Gastroesophageal sphincter (tissue), 4 donors: ENCODE measurements around the gene DQX1. TPM values are rescaled to one million over a fixed set of nuclear protein-coding genes. Genes with fewer than 3 reads are reported as not detected.

Experiments used
- ATAC-seq: fragments of 150-250 bp; one replicate; pipeline ENCODE4 v1.9.1; 2016; ENCODE audit warnings: mild to moderate bottlenecking, moderate library complexity
- H3K27ac ChIP-seq, 4 donors: fragments of 200-600 bp; sonication (generic) in 3 of 4; 1 replicate in 3 of 4; 2 replicates in 1 of 4; pipeline ENCODE4 v1.5.1; 2016 to 2019
- H3K27me3 ChIP-seq: fragments of 200-600 bp; sonication (generic); one replicate; pipeline ENCODE4 v1.5.1; 2019
- H3K36me3 ChIP-seq, 2 donors: fragments of 200-600 bp; sonication (generic); one replicate each; pipeline ENCODE4 v1.5.1; 2019; ENCODE audit warnings: control low read depth in 1 of 2
- H3K4me1 ChIP-seq, 3 donors: fragments of 200-600 bp; sonication (generic); 1 replicate in 2 of 3; 2 replicates in 1 of 3; pipeline ENCODE4 v1.5.1; 2016 to 2019; ENCODE audit warnings: control low read depth in 2 of 3
- H3K4me3 ChIP-seq, 2 donors: fragments of 200-600 bp; sonication (generic); one replicate each; pipeline ENCODE4 v1.5.1; 2019; ENCODE audit warnings: mild to moderate bottlenecking in 1 of 2, moderate library complexity in 1 of 2
- H3K9me3 ChIP-seq, 3 donors: fragments of 200-600 bp; sonication (generic); one replicate each; pipeline ENCODE4 v1.5.1; 2017 to 2019; ENCODE audit warnings: control low read depth in 2 of 3
- CTCF ChIP-seq, 4 experiments: fragments of 200-600 bp in 2 of 4; fragments of 450-650 bp in 2 of 4; sonication (generic) in 1 of 4; IDR thresholded peaks; one replicate each; pipeline ENCODE4 v1.5.1; 2017 to 2019; ENCODE audit warnings: antibody characterized with exemption in 4 of 4, mild to moderate bottlenecking in 2 of 4, moderate library complexity in 2 of 4
- EP300 ChIP-seq: sonication (generic); formaldehyde crosslinking; IDR thresholded peaks from one replicate; pipeline ENCODE4 v1.6.1; 2017; ENCODE audit warnings: antibody characterized with exemption, mild to moderate bottlenecking
- POLR2A ChIP-seq, 2 donors: fragments of 450-650 bp; IDR thresholded peaks; one replicate each; pipeline ENCODE4 v1.6.1; 2017; ENCODE audit warnings: antibody characterized with exemption in 2 of 2, mild to moderate bottlenecking in 2 of 2, moderate library complexity in 1 of 2
- POLR2AphosphoS5 ChIP-seq: sonication (generic); formaldehyde crosslinking; IDR thresholded peaks from one replicate; pipeline ENCODE4 v1.6.1; 2017; ENCODE audit warnings: antibody characterized with exemption
- WGBS, 2 donors: methylation state at CpG; one replicate each; pipeline ENCODE4 v1.1.5; 2018; ENCODE audit warnings: low coverage in 1 of 2; 5-methylcytosine and 5-hydroxymethylcytosine counted together
- total RNA-seq, 4 donors: library from RNA; depleted of rRNA; stranded (reverse); fragments of >200 nt; gene quantifications; one replicate each; pipeline ENCODE4 v1.1.0, GENCODE V29; 2016

Gene DQX1
- total RNA-seq = not detected

DNA sequence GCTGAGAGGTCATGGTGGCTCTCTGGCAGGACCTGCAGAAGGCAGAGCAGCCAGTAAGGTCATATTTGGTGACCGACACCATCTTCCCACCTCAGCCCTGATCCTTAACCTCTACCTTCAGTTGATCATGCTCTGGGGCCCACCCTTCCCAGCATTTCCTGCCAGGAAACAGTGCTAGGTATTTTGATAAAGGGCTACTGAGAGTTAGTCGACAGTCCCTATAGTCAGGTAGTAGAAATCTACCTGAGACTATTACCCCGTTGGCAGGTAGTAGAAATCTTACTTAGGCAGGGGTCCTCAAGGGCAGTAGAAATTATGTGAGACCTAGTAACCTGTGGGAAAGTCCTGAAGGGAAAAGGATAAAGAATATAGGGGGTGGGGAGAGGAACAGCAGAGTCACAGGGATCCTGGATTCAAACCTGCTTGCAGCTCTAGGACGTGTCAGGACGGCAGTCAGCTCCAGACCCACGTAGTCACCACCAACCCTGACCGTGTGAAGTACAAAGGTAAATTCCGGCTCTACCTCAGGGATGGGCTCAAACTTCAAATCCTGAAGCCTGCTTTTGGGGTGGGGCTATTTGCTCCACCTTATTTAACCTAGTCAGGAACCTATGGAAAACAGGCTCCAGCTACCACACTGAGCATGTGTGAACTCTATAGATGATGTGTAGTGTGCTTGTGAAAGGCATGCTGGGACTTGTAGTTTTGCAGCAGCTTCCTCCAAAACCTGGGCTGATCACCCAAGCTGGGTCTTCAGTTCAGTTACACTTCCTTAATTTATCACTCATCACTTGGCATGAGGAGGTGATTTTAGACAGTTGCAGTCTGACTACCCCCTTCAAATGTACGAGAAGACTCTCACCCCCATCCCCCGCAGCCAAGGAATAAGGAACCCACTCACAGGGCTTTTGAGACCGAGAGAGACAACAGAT lies at the start of gene DQX1:
TSS of gene DQX1 (minus strand) at position 515 of the 932 bp plus-strand sequence. CDS start at position 13, 502 bp downstream.
- 92 to 94% methylated on average over 6 to 10 of the region's 11 CpGs for WGBS, 2 donors
- H3K27ac ChIP-seq = no peak within 1 kb of the TSS
- H3K4me3 ChIP-seq = no peak within 1 kb of the TSS
- no peak for ATAC-seq
- no peaks in the 10 kb centered on the region for H3K9me3 ChIP-seq
- peaks cover 2 to 28% (median 10%) of the 10 kb centered on the region in 3 donors for H3K4me1 ChIP-seq
- peaks cover 0 to 31% of the 10 kb centered on the region in 2 donors for H3K36me3 ChIP-seq
- TF ChIP-seq POLR2AphosphoS5 (no peak), EP300 (no peak), CTCF (IDR thresholded peaks at IDR 0.05) (no peak), POLR2A (IDR thresholded peaks at IDR 0.05) (no peak)
- peaks cover 5% of the 10 kb centered on the region for H3K27me3 ChIP-seq

GRCh38 chr2:74575320-74575719 lies 49.3 kb upstream of the DQX1 start:
- 76 to 100% methylated on average over 2 of the region's 4 CpGs for WGBS, 2 donors

DNA sequence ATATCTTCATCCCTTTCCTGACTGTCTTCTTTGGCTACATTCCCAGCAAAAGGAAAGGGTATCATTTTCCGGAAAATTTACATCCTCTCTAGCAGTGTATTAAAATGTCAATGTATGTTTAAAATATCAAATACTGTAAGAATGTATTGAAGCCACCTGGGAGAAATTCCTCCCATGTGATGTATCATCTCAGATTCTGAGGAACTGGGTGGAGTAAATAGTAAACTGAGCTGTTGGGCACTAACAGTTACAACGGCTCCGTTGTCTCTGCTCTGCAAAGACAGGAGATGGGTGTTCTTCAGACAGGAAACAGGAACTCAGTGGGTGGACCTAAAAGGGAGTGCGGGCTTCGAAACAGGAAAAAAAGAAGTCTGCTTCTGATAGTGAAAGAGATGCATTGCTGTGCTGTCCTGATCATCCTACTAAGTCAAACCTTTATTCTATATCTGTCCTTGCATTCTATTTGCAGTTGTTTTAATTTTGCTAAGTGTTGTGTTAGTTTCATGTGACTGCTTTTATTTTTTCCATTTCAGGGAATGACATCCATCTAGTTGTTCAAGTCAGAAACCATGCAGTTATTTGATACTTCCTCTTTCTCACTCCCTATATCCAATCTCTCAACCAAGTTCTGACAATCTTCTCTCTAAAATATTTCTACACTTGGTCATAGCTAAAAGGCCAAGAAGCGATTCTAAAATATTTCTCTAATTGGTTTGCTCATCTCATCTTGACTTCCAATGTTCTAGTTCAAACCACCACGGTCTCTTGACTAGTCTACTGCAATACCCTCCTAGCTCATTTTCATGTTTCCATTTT lies 47.9 kb upstream of the DQX1 start:
- TF ChIP-seq CTCF (IDR thresholded peaks at IDR 0.05) (no peak), EP300 (no peak), POLR2A (IDR thresholded peaks at IDR 0.05) (no peak), POLR2AphosphoS5 (no peak)
- no peaks in the 10 kb centered on the region for H3K4me1 ChIP-seq
- no peaks in the 10 kb centered on the region for H3K9me3 ChIP-seq
- no peak overlapping the region for H3K27ac ChIP-seq
- WGBS, 2 donors = 37 to 40% methylated on average over 7 of the region's 7 CpGs
- H3K4me3 ChIP-seq = no peak overlapping the region
- ATAC-seq = peak; percentile 35
- H3K27me3 ChIP-seq = peaks cover 11% of the 10 kb centered on the region
- no peaks in the 10 kb centered on the region for H3K36me3 ChIP-seq

More at GRCh38 chr2:74575320-74575719, 49.3 kb upstream of the DQX1 start:
- H3K4me1 ChIP-seq = no peaks in the 10 kb centered on the region
- no peaks in the 10 kb centered on the region for H3K36me3 ChIP-seq
- H3K27ac ChIP-seq = no peak overlapping the region
- no peaks in the 10 kb centered on the region for H3K9me3 ChIP-seq
- ATAC-seq = no peak
- no peak for TF ChIP-seq POLR2A (IDR thresholded peaks at IDR 0.05)
- peaks cover 16% of the 10 kb centered on the region for H3K27me3 ChIP-seq
- H3K4me3 ChIP-seq = no peak overlapping the region

- no peaks in the 10 kb centered on the region for H3K9me3 ChIP-seq
- no peak overlapping the region for H3K27ac ChIP-seq
- TF ChIP-seq CTCF (IDR thresholded peaks at IDR 0.05) (peak in 1 of 4 experiments; percentile 13), POLR2A (IDR thresholded peaks at IDR 0.05) (no peak), POLR2AphosphoS5 (no peak), EP300 (no peak)
- H3K4me3 ChIP-seq = no peak overlapping the region
- ATAC-seq = no peak
- H3K4me1 ChIP-seq = no peaks in the 10 kb centered on the region
- 65 to 80% methylated on average over 2 to 3 of the region's 3 CpGs for WGBS, 2 donors
- H3K27me3 ChIP-seq = peaks cover 22% of the 10 kb centered on the region
- no peaks in the 10 kb centered on the region for H3K36me3 ChIP-seq
Measured at GRCh38 chr2:74572178-74572925, 46.3 kb upstream of the DQX1 start.

GRCh38 chr2:74571058-74571457 lies 45.0 kb upstream of the DQX1 start:
- Histone ChIP-seq H3K27ac (no peak overlapping the region), H3K4me3 (no peak overlapping the region), H3K4me1 (no peaks in the 10 kb centered on the region), H3K36me3 (no peaks in the 10 kb centered on the region), H3K27me3 (peaks cover 25% of the 10 kb centered on the region), H3K9me3 (no peaks in the 10 kb centered on the region)
- no peak for ATAC-seq
- TF ChIP-seq POLR2AphosphoS5 = no peak
- TF ChIP-seq CTCF (IDR thresholded peaks at IDR 0.05) = no peak
- no peak for TF ChIP-seq POLR2A (IDR thresholded peaks at IDR 0.05)
- TF ChIP-seq EP300 = no peak
- 69 to 88% methylated on average over 1 of the region's 1 CpG for WGBS, 2 donors
